GM12874 (cell line): ENCODE results near the gene IRF2BP1.

Source experiments
- CTCF ChIP-seq: IDR thresholded peaks from 2 replicates; pipeline ENCODE4 v1.5.1; 2011; ENCODE audit warnings: low read depth, mild to moderate bottlenecking, control low read depth, low read length, moderate library complexity; ENCODE audit not compliant: insufficient read depth

The IRF2BP1 gene

GRCh38 chr19:45874620-45874966 lies 11.3 kb downstream of the IRF2BP1 start:
- TF ChIP-seq CTCF: no peak

- TF ChIP-seq CTCF: no peak
Observed at GRCh38 chr19:45873219-45873772, 12.6 kb downstream of the IRF2BP1 start.

- TF ChIP-seq CTCF: no peak
Observed at GRCh38 chr19:45872095-45872919, 13.6 kb downstream of the IRF2BP1 start.

GRCh38 chr19:45870798-45871197 lies 15.1 kb downstream of the IRF2BP1 start:
- no peak for TF ChIP-seq CTCF

- no peak for TF ChIP-seq CTCF
Observed at GRCh38 chr19:45866400-45867176, 19.4 kb downstream of the IRF2BP1 start.

GRCh38 chr19:45865269-45865948 lies 20.5 kb downstream of the IRF2BP1 start:
- no peak for TF ChIP-seq CTCF

GRCh38 chr19:45864629-45865082 lies 21.3 kb downstream of the IRF2BP1 start:
- no peak for TF ChIP-seq CTCF
